Measurements from ENCODE around the gene FGF2.
"Not testable (repeated sequence)": the region's sequence is repeated elsewhere in the genome, so short reads cannot be mapped to it uniquely, and the experiment has no call there.

FGF2 gene

GRCh38 chr4:122833999-122834398 is 7.4 kb downstream of the FGF2 start:
- ChIA-PET CTCF (interaction anchor here (1.1 to 1.7 kb wide), 4 partner anchors 9 to 80 kb away, joined by 3 to 9 read pairs (median 4); no protein-coding TSS in a partner anchor), POLR2A (interaction anchor here (1.3 kb wide), 1 partner anchor 21 kb away, joined by 5 read pairs; no protein-coding TSS in a partner anchor)
- H3K4me3 ChIP-seq (ENCODE audit: low read depth, low read length): no peak overlapping the region
- TF ChIP-seq, protein P1, sequence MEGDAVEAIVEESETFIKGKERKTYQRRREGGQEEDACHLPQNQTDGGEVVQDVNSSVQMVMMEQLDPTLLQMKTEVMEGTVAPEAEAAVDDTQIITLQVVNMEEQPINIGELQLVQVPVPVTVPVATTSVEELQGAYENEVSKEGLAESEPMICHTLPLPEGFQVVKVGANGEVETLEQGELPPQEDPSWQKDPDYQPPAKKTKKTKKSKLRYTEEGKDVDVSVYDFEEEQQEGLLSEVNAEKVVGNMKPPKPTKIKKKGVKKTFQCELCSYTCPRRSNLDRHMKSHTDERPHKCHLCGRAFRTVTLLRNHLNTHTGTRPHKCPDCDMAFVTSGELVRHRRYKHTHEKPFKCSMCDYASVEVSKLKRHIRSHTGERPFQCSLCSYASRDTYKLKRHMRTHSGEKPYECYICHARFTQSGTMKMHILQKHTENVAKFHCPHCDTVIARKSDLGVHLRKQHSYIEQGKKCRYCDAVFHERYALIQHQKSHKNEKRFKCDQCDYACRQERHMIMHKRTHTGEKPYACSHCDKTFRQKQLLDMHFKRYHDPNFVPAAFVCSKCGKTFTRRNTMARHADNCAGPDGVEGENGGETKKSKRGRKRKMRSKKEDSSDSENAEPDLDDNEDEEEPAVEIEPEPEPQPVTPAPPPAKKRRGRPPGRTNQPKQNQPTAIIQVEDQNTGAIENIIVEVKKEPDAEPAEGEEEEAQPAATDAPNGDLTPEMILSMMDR (IDR thresholded peaks at IDR 0.05; ENCODE audit: insufficient read depth, low read length, missing control alignments): no peak
- no peak for DNase-seq (ENCODE audit: low read depth, low spot score)

- H3K4me3 ChIP-seq (ENCODE audit: low read depth, low read length): no peak overlapping the region
Observed at GRCh38 chr4:122836941-122837340, 10.3 kb downstream of the FGF2 start.

DNA sequence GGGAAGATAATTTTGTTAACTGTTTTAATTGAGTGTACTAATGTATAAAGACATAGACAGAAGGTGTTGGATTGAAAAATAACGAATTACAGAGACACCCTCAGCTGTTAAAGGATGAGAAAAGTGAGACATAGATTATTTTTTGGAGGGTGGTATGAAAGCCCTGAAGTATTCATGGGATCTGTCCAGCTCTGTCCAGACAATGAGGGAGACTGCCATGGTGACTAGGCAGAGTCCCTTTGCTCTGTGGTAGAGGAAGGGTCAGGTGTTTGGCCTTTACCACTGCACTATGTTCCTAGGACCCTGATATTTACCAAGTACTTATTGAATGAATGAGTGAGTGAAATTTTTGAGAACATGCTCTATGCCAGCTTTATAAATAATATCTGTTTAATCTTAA is 11.4 kb downstream of the FGF2 start:
- POLR2A ChIA-PET: interaction anchor here (0.6 to 1.5 kb wide), 2 partner anchors 16 to 55 kb away, joined by 5 read pairs; no protein-coding TSS in a partner anchor
- TF ChIP-seq, protein P1 (IDR thresholded peaks at IDR 0.05; ENCODE audit: insufficient read depth, low read length, missing control alignments): no peak
- CTCF ChIA-PET: interaction anchor here (1.5 to 2.5 kb wide), 3 partner anchors 10 to 80 kb away, joined by 4 to 7 read pairs (median 5); no protein-coding TSS in a partner anchor

More at GRCh38 chr4:122836941-122837340, 10.3 kb downstream of the FGF2 start:
- no peak for DNase-seq (ENCODE audit: low read depth, low spot score)
- CTCF ChIA-PET: interaction anchor here (0.9 to 2.5 kb wide), 5 partner anchors 9 to 79 kb away, joined by 3 to 7 read pairs (median 4); no protein-coding TSS in a partner anchor
- TF ChIP-seq, protein P1 (IDR thresholded peaks at IDR 0.05; ENCODE audit: insufficient read depth, low read length, missing control alignments): no peak
- POLR2A ChIA-PET: interaction anchor here (1.5 kb wide), 1 partner anchor 53 kb away, joined by 5 read pairs; no protein-coding TSS in a partner anchor

DNA sequence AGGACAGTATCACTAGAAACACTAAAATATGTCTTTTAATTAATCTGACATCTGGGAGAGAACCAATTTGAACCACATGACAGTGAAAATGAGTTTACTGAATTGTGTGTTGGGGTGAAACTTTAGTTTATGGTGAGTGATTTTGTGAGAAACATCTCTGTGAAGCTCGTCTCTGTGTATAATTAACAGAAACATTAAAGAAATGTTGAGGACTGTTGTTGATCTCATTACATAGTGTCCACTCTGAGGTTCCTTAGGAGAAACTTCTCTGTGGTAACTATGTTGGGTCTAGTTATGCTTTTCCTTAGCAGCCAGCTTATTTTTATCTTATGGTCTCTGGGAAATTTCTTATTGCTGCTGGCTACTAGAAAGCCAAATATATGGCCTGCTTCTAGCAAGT is 15.8 kb downstream of the FGF2 start:
- H3K4me3 ChIP-seq (ENCODE audit: low read depth, low read length): no peak overlapping the region
- ChIA-PET POLR2A (no interaction called here), CTCF (interaction anchor here (1.0 kb wide), 1 partner anchor 85 kb away, joined by 3 read pairs; no protein-coding TSS in a partner anchor)
- TF ChIP-seq, protein P1 (IDR thresholded peaks at IDR 0.05; ENCODE audit: insufficient read depth, low read length, missing control alignments): no peak
- no peak for DNase-seq (ENCODE audit: low read depth, low spot score)

More for the DNA sequence above, 11.4 kb downstream of the FGF2 start:
- DNase-seq (ENCODE audit: low read depth, low spot score): no peak
- H3K4me3 ChIP-seq (ENCODE audit: low read depth, low read length): no peak overlapping the region

DNA sequence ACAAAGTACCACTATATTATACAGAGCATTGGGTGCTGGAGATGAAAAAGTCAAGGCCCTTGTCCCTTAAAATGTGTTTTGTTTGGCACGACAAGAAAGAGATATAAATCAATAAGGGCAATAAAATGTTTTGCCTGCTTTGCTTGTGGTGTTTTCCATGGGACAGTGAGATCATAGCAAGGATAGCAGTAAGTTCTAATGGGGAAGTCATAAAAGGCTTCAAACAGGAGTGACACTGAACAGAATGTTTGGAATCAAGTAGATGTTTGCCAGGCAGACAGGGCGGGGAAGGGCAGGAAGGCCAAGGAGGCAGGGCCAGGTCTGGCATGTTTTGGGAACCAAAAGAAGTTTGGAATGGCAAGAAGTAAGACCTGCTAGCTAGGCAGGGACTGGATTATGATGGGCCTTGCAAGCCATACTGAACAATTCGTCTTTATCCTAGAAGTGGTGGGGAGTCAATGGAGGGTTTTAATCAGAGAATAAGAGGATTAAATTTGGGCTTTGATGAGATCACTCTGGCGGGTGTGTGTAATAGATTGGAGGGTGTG is 16.4 kb downstream of the FGF2 start:
- no peak overlapping the region for H3K4me3 ChIP-seq (ENCODE audit: low read depth, low read length)
- TF ChIP-seq, protein P1 (IDR thresholded peaks at IDR 0.05; ENCODE audit: insufficient read depth, low read length, missing control alignments): no peak
- DNase-seq (ENCODE audit: low read depth, low spot score): no peak
- ChIA-PET POLR2A (no interaction called here), CTCF (interaction anchor here (0.8 to 1.4 kb wide), 4 partner anchors 10 to 85 kb away, joined by 3 to 6 read pairs (median 3); no protein-coding TSS in a partner anchor)

- CTCF ChIA-PET: interaction anchor here (0.9 to 1.2 kb wide), 2 partner anchors 10 to 12 kb away, joined by 3 read pairs; no protein-coding TSS in a partner anchor
- POLR2A ChIA-PET: interaction anchor here (1.1 kb wide), 1 partner anchor 78 kb away, joined by 4 read pairs; the partner anchor contains the start of gene NUDT6
Observed at GRCh38 chr4:122844391-122844790, 17.8 kb downstream of the FGF2 start.

More at GRCh38 chr4:122844391-122844790, 17.8 kb downstream of the FGF2 start:
- DNase-seq (ENCODE audit: low read depth, low spot score); H3K4me3 ChIP-seq (ENCODE audit: low read depth, low read length): not testable (repeated sequence)

Measured in AG04449 (cell line).